Duodenal mucosa (tissue), 2 donors: Measurements from ENCODE around the gene NEU2.
"Not testable (repeated sequence)": the region's sequence is repeated elsewhere in the genome, so short reads cannot be mapped to it uniquely, and the experiment has no call there.

Experiments used
- H3K27ac ChIP-seq: one replicate; pipeline ENCODE4 v1.7.0; 2013; ENCODE audit warnings: low read depth, low read length
- H3K27me3 ChIP-seq, 2 donors: one replicate each; pipeline ENCODE4 v1.7.0; 2013; ENCODE audit warnings: low read length in 2 of 2, control low read depth in 1 of 2; ENCODE audit not compliant: insufficient read depth in 2 of 2, control insufficient read depth in 1 of 2
- H3K36me3 ChIP-seq, 2 donors: one replicate each; pipeline ENCODE4 v1.7.0; 2013; ENCODE audit warnings: low read length in 2 of 2, control low read depth in 1 of 2; ENCODE audit not compliant: insufficient read depth in 2 of 2, control insufficient read depth in 1 of 2
- H3K4me1 ChIP-seq, 2 donors: one replicate each; pipeline ENCODE4 v1.7.0; 2013; ENCODE audit warnings: low read length in 2 of 2, control low read depth in 1 of 2; ENCODE audit not compliant: insufficient read depth in 2 of 2, control insufficient read depth in 1 of 2
- H3K4me3 ChIP-seq, 2 donors: one replicate each; pipeline ENCODE4 v1.7.0; 2013; ENCODE audit warnings: low read length in 2 of 2, low read depth in 1 of 2
- H3K9ac ChIP-seq, 2 donors: one replicate each; pipeline ENCODE4 v1.7.0; 2013; ENCODE audit warnings: low read length in 2 of 2, low read depth in 1 of 2
- H3K9me3 ChIP-seq, 2 donors: one replicate each; pipeline ENCODE4 v1.7.0; 2013; ENCODE audit warnings: low read length in 2 of 2, control low read depth in 1 of 2; ENCODE audit not compliant: control insufficient read depth in 1 of 2

NEU2 gene

DNA sequence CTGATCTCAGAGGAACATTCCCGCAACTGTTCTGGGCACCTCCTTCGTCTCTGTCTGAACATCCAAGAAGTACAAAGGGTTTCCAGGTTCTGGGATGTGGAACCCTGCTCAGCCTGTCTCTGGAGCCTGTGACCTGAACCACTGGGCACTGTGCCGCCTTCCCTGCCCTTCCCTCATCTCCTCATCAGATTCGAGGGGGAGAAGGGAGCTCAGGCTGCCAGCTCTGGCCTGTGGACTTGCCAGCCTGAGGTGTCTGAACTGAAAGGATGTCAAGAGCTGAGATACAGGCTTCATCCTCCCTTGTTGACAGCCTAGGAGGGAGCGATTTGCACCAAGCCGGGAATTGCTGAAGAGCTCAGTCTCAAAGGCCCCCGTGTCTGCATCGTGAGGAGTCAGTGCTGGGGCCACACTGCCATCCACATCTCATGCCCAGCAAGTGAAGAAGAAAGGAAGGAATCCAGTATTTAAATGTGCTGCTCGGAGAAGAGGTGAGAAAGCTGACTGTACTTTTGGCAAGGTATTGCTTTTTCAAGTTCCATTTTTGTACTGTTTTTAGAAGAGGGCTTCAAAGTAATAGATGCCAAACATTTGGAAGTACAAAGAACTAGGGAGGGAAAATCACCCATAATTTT lies 12.6 kb downstream of the NEU2 start:
- no peak overlapping the region for H3K27ac ChIP-seq
- no peak overlapping the region for H3K9ac ChIP-seq
- no peaks in the 10 kb centered on the region for H3K27me3 ChIP-seq

DNA sequence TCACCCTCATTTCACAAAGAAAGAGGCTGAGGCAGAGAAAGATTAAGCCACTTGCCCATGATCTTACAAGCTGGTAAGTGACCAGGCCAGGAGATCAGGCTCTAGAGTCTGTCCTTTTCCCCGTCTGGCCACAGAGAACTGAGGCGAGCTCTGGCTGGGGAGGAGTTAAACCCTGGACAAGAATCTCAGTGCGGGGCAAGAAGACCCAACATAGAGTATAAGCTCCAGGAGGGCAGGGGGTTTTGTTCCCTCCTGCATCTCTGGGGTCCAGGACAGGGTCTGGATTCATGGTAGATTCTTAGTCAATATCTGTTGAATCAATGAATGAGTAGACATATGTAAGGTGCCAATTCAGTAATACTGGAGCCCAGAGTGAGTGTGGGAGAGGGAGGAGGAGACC lies 14.7 kb downstream of the NEU2 start:
- Histone ChIP-seq H3K9ac (no peak overlapping the region), H3K27ac (no peak overlapping the region), H3K27me3 (no peaks in the 10 kb centered on the region), H3K4me3 (no peak overlapping the region), H3K9me3 (no peaks in the 10 kb centered on the region), H3K36me3 (no peaks in the 10 kb centered on the region), H3K4me1 (peaks cover 0 to 7% of the 10 kb centered on the region in 2 donors)

More for the DNA sequence above, 12.6 kb downstream of the NEU2 start:
- H3K9me3 ChIP-seq, result no peaks in the 10 kb centered on the region
- no peaks in the 10 kb centered on the region for H3K36me3 ChIP-seq
- H3K4me1 ChIP-seq, result peaks cover 0 to 7% of the 10 kb centered on the region in 2 donors
- no peak overlapping the region for H3K4me3 ChIP-seq

DNA sequence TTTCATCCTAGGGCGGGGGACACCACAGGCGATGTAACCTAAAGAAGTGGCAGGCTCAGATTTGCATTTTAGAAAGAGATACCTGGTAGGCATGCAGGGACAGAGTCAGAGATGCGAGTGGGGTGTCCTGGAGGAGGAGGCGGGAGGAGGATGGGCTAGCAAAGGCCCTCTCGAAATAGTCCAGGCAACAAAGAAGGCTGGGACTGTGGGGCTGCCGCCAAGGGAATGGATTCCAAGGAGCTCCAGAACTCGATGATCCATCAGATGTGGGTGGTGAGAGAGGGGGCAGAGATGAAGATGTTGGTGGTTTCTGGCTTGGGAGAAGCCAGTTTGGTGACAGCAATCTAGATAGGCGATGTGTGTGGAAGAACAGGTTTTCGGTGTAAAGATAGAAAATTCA lies 15.2 kb downstream of the NEU2 start:
- no peaks in the 10 kb centered on the region for H3K27me3 ChIP-seq
- H3K27ac ChIP-seq, result no peak overlapping the region
- H3K9me3 ChIP-seq, result no peaks in the 10 kb centered on the region
- peaks cover 0 to 7% of the 10 kb centered on the region in 2 donors for H3K4me1 ChIP-seq
- H3K9ac ChIP-seq, result no peak overlapping the region
- no peak overlapping the region for H3K4me3 ChIP-seq
- H3K36me3 ChIP-seq, result no peaks in the 10 kb centered on the region

DNA sequence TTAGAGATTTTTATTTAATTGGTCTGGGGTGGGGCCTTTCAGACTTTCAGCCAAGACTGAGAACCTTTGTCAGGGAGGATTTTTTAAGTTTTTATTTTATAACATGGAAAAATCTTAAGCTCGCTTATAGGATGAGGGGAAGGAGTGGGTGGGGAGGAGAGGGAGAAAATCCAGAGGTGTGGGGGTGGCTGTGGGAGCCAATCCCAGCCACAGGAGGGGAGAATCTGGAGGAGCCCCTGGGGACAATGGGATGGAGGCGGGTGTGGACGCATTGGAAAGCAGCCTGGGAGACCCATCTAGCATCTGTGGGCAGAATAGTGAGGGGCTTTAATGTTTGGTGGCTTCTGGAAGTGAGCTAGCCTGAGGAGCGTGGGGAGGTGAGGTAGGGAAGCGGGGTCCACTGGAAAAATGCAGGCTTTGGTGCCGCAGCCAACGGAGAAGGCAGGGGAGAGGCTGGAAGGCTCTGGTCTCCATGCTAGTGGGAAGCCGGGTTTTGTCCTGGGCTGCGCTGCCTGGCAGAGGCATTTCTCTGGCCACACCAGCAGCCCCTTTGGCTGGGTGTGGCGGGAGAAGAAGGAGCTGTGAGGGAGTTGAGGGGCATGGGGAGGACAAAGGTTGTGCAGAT lies 16.2 kb downstream of the NEU2 start:
- no peak overlapping the region for H3K4me3 ChIP-seq
- no peak overlapping the region for H3K27ac ChIP-seq
- H3K9me3 ChIP-seq, result no peaks in the 10 kb centered on the region
- H3K9ac ChIP-seq, result no peak overlapping the region
- H3K4me1 ChIP-seq, result peaks cover 0 to 7% of the 10 kb centered on the region in 2 donors
- H3K36me3 ChIP-seq, result no peaks in the 10 kb centered on the region
- H3K27me3 ChIP-seq, result no peaks in the 10 kb centered on the region

DNA sequence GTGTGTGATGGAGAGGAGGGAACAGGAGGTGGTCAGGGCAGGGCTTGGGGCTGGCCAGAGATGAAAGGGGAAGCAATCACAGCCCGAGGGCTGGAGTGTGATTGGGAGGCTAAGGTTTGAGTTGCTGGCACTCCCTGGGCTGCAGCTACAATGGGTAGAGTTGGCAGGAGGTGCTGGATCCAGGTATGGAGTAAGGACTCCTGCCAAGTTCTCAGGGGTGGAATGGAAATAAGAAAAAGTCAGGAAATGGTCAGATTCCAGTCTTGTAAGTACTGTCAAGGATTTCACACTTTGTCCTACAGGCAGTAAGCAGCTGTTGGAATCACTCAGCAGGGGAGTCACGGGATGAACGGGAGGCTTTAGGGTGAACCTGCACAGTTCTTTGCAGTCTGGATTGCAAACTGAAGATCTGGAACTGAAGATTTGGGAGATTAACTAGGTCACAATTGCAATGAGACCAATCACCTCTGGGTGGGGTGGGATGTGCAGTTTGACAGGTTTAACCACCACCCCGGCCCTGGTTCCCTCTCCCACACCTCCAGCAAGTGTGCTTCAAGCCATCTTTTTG lies 16.8 kb downstream of the NEU2 start:
- Histone ChIP-seq H3K4me3 (no peak overlapping the region), H3K9ac (no peak overlapping the region), H3K27ac (no peak overlapping the region), H3K4me1 (peaks cover 0 to 7% of the 10 kb centered on the region in 2 donors), H3K9me3 (no peaks in the 10 kb centered on the region), H3K36me3 (no peaks in the 10 kb centered on the region), H3K27me3 (no peaks in the 10 kb centered on the region)

DNA sequence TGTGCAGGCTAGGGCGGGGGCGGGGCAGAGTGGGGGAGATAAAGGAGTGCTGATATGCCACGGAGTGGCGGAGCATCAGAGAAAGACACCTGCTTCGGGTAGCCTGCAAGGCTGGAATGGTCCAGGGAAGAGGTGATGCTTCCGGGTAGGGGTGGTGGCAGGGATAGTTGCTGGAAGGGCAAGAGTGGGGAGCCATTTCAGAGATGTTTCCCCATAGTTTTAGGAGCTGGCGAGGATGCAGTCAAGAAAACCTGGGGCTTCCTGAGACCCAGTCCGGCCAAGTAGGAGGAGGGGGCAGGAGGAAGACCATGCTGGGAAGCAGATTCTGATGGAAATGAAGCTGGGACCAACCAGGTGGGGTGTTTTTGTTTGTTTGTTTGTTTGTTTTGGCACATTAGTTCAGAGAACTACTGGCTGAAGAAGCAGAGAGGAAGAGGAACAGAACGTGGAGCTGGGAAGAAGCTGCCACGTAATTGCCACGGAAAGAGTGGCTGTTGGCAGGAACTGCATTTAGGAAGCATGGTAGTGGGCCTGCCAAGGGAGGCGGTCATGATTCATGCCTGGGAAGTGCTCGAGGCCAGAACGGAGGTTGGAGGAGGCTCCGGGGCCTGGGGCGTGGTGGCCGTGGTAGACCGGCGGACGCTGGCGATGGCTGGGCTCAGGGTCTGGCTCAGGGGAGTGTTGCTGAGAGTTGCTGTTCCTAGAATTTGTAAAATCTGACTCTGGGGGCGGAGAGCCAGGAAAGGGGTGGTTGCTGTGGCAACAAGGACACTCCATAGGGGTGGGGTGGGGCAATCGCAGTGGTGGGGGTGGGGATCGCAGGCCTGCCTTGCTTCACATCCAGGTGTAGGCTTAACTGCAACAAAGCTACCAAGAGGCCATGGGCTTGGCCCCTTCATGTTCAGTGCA lies 19.0 kb downstream of the NEU2 start:
- H3K27ac ChIP-seq, result no peak overlapping the region
- no peak overlapping the region for H3K9ac ChIP-seq
- no peak overlapping the region for H3K4me3 ChIP-seq
- H3K4me1 ChIP-seq, result peaks cover 0 to 7% of the 10 kb centered on the region in 2 donors
- H3K36me3 ChIP-seq, result no peaks in the 10 kb centered on the region
- H3K27me3 ChIP-seq, result no peaks in the 10 kb centered on the region
- H3K9me3 ChIP-seq, result no peaks in the 10 kb centered on the region

DNA sequence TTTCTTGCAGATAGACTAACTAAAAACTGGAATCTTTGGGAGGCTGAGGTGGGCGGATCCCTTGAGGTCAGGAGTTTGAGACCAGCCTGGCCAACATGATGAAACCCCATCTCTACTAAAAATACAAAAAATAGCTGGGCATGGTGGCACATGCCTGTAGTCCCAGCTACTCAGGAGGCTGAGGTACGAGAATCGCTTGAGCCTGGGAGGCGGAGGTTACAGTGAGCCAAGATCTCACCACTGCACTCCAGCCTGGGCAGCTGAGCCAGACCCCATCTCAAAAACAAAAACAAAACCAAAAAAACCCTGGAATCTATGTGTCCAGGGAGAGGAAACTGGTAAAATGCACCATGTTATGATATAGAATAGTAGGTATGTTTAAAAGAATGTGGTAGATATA lies 20.0 kb downstream of the NEU2 start:
- not testable (repeated sequence) for H3K27me3 ChIP-seq, H3K9ac ChIP-seq, H3K9me3 ChIP-seq, H3K4me1 ChIP-seq, H3K36me3 ChIP-seq, H3K4me3 ChIP-seq, H3K27ac ChIP-seq

DNA sequence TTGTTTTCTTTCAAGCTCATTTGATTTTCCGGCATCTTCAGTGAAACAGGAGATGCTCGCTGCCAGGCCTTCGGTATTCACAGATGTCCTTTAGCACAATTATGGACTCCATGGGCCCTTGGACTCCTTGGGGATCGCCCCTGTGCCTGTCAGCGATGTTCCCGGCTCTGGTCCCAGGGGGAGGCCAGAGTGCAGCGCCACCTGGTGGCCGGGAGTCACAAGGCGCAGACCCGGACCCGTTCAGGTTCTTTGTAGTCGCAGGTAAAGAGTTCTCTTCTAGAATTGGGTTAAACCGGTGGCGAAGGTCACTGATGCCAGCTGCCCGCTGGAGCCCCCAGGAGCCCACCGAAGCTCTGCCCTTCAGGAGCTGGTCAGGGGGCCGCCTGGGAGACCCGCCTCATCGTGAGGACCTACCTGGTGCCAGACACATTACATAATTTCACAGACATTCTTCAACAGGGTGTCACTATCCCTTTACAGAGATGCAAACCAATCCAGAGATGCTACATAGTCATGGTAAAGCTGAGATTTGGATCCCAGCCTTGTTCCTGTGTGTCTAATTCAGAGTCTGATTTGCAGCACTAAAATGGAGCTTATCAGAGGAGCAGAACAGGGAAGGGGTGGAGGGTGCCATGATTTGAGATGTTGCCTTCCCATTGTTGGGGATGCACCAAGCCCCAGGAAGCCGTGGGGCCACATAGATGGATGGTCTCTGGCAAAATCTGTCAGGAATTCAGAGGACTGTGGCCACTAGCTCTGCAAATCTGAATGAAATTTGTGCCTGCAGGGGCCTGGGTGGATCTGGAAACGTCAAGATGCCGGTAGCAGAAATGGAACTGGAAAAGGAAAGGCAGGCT lies 21.7 kb downstream of the NEU2 start:
- Histone ChIP-seq H3K36me3 (no peaks in the 10 kb centered on the region), H3K27me3 (no peaks in the 10 kb centered on the region), H3K9ac (no peak overlapping the region), H3K4me1 (peaks cover 0 to 5% of the 10 kb centered on the region in 2 donors), H3K9me3 (no peaks in the 10 kb centered on the region), H3K27ac (no peak overlapping the region), H3K4me3 (no peak overlapping the region)

DNA sequence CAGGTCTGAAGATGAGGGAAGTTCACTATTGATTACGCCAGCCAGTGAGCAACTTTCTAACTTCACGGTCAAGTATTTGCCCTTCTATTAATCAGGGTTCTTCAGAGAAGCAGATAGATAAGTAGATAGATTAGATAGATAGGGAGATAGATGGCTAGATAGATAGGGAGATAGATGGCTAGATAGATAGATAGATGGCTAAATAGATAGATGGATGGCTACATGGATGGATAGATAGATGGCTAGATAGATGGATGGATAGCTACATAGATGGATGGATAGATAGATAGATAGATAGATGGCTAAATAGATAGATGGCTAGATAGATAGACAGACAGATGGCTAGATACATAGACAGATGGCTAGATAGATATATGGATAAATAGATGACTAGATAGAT lies 22.9 kb downstream of the NEU2 start:
- Histone ChIP-seq H3K27ac (no peak overlapping the region), H3K4me3 (no peak overlapping the region), H3K4me1 (peaks cover 8 to 9% of the 10 kb centered on the region in 2 donors), H3K27me3 (no peaks in the 10 kb centered on the region), H3K9ac (no peak overlapping the region), H3K9me3 (no peaks in the 10 kb centered on the region), H3K36me3 (no peaks in the 10 kb centered on the region)
